Tibial nerve (tissue), 4 donors: Measurements from ENCODE around the gene MRPL1. TPM values are rescaled to one million over a fixed set of nuclear protein-coding genes. Genes with fewer than 3 reads are reported as not detected.

Experiments
- DNase-seq, 2 donors: peaks; one replicate each; pipeline ENCODE4 v3.0.0-alpha.2; 2019; ENCODE audit warnings: low spot score in 2 of 2
- H3K27ac ChIP-seq, 4 donors: fragments of 200-600 bp; sonication (generic) in 3 of 4; one replicate each; pipeline ENCODE4 v1.5.1; 2017 to 2019; ENCODE audit warnings: mild to moderate bottlenecking in 1 of 4
- H3K27me3 ChIP-seq, 2 donors: fragments of 200-600 bp; sonication (generic) in 1 of 2; one replicate each; pipeline versions ENCODE4 v1.5.1 to v1.6.0; 2017 to 2019
- H3K36me3 ChIP-seq, 3 donors: fragments of 200-600 bp; sonication (generic); one replicate each; pipeline ENCODE4 v1.5.1; 2018 to 2019
- H3K4me1 ChIP-seq, 4 donors: fragments of 200-600 bp; sonication (generic) in 3 of 4; one replicate each; pipeline ENCODE4 v1.5.1; 2017 to 2019
- H3K4me3 ChIP-seq, 4 donors: fragments of 200-600 bp; sonication (generic) in 3 of 4; one replicate each; pipeline ENCODE4 v1.5.1; 2017 to 2019; ENCODE audit warnings: mild to moderate bottlenecking in 1 of 4, moderate library complexity in 1 of 4
- H3K9me3 ChIP-seq, 4 donors: fragments of 200-600 bp; sonication (generic) in 3 of 4; one replicate each; pipeline ENCODE4 v1.5.1; 2017 to 2019
- CTCF ChIP-seq, 5 experiments: fragments of 200-600 bp in 3 of 5; fragments of 450-650 bp in 2 of 5; sonication (generic) in 3 of 5; IDR thresholded peaks; one replicate each; pipeline ENCODE4 v1.5.1; 2016 to 2019; ENCODE audit warnings: antibody characterized with exemption in 5 of 5, mild to moderate bottlenecking in 3 of 5, moderate library complexity in 2 of 5
- EP300 ChIP-seq, 2 donors: sonication (generic); formaldehyde crosslinking; IDR thresholded peaks; one replicate each; pipeline ENCODE4 v1.6.1; 2017; ENCODE audit warnings: antibody characterized with exemption in 2 of 2, mild to moderate bottlenecking in 1 of 2
- POLR2A ChIP-seq, 2 donors: fragments of 450-650 bp; IDR thresholded peaks; one replicate each; pipeline ENCODE4 v1.6.1; 2017; ENCODE audit warnings: antibody characterized with exemption in 2 of 2, mild to moderate bottlenecking in 2 of 2, moderate library complexity in 2 of 2
- WGBS, 2 donors: methylation state at CpG; one replicate each; pipeline ENCODE4 v1.1.5; 2018; 5-methylcytosine and 5-hydroxymethylcytosine counted together
- small RNA-seq: library from RNA; depleted of rRNA; stranded (forward); fragments of <200 nt; gene quantifications from one replicate; pipeline ENCODE3, GENCODE V24; 2016
- total RNA-seq, 4 donors: library from RNA; depleted of rRNA; stranded (reverse); fragments of >200 nt; gene quantifications; one replicate each; pipeline ENCODE4 v1.1.0, GENCODE V29; 2016

The MRPL1 gene
- total RNA-seq, 4 donors from 2014 or later = 21.0 to 32.3 (median 26.9) TPM

DNA sequence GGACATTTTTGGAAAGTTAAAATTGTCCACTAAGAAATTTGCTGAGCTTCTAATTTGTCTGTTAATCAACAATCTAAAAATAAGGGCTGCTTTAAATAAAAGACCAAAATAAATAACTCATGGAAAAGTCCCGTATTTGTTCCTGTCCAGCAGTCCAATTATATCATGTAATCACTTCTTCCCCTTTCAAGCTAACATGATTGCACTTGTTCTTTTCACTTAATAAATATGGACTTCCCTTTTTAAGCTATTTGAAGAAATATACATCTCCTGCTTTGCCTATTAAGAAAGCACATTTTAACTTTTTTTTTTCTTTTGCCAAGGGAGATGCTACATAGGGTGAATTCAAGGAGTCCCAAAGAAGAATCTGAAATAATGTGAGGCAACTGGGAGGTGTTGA is 138.9 kb downstream of the MRPL1 start:
- no peaks in the 10 kb centered on the region for H3K9me3 ChIP-seq
- DNase-seq = no peak
- no peak overlapping the region for H3K27ac ChIP-seq
- WGBS, 2 donors = 55 to 56% methylated on average over 1 of the region's 1 CpG
- H3K36me3 ChIP-seq = no peaks in the 10 kb centered on the region
- no peak overlapping the region for H3K4me3 ChIP-seq
- H3K4me1 ChIP-seq = no peaks in the 10 kb centered on the region
- TF ChIP-seq EP300 (IDR thresholded peaks at IDR 0.05) (no peak), POLR2A (IDR thresholded peaks at IDR 0.05) (no peak), CTCF (IDR thresholded peaks at IDR 0.05) (no peak)
- no peaks in the 10 kb centered on the region for H3K27me3 ChIP-seq

DNA sequence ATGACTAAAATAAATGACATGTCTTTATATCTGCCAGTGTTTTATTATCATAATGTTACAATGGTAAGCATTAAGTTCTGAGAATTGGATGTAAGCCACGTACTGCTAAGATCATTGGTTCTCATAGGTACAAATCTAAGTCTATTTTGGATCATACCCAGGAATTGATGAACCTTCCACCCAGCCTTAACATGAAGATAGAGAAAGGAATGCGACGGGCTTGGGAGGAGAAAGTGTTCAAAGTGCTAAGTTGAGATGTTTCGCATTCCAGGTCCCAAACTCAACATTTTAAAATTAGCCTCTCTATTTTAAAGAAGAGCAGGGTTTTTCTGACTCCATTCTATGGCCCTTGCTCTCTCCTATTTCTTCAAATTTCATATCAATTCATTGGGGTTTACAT is 139.6 kb downstream of the MRPL1 start:
- 50 to 58% methylated on average over 4 of the region's 4 CpGs for WGBS, 2 donors
- no peaks in the 10 kb centered on the region for H3K9me3 ChIP-seq
- H3K4me3 ChIP-seq = no peak overlapping the region
- DNase-seq = no peak
- H3K36me3 ChIP-seq = no peaks in the 10 kb centered on the region
- H3K27me3 ChIP-seq = no peaks in the 10 kb centered on the region
- no peak overlapping the region for H3K27ac ChIP-seq
- no peaks in the 10 kb centered on the region for H3K4me1 ChIP-seq
- TF ChIP-seq CTCF (IDR thresholded peaks at IDR 0.05) (no peak), EP300 (IDR thresholded peaks at IDR 0.05) (no peak), POLR2A (IDR thresholded peaks at IDR 0.05) (no peak)

Small RNA genes lying within 50 kb of the gene (small RNA-seq; reads per million reads assigned to genes)
- gene AC112225.1 = not detected

Other genes with a start within 250 kb of the MRPL1 start
- gene CNOT6L, start 43.5 kb upstream of the MRPL1 start, total RNA-seq = 10 to 100 TPM; 15.3 to 32.1 (median 23.4) TPM
- gene FRAS1, start 194.5 kb downstream of the MRPL1 start, total RNA-seq = 1 to 10 TPM; 3.9 to 6.6 (median 5.1) TPM